ENCODE data around the gene KRTAP10-4.

DNA sequence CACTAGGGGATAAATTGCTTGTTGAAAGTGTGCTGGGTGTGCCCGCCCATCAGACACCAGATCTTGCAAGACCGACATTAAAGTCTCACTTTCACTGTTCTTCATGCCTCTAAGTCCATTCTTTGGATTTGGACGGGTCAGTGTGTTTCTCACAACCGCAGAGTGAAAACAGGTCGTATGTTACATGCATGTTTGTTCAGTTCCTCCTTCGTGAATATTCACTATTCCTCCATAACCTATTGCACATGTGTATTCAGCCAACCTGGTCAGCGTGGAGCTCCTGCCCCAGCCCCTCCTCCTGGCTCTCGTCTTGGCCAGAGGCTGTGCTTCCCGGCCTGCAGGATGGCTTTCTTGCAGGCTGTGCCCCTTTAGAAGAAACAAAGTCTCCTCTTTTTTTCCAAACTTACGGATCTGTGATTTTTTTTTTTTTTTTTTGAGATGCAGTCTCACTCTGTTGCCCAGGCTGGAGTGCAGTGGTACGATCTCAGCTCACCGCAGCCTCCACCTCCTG, 20.9 kb downstream of the KRTAP10-4 start:
- TF ChIP-seq, protein P1, sequence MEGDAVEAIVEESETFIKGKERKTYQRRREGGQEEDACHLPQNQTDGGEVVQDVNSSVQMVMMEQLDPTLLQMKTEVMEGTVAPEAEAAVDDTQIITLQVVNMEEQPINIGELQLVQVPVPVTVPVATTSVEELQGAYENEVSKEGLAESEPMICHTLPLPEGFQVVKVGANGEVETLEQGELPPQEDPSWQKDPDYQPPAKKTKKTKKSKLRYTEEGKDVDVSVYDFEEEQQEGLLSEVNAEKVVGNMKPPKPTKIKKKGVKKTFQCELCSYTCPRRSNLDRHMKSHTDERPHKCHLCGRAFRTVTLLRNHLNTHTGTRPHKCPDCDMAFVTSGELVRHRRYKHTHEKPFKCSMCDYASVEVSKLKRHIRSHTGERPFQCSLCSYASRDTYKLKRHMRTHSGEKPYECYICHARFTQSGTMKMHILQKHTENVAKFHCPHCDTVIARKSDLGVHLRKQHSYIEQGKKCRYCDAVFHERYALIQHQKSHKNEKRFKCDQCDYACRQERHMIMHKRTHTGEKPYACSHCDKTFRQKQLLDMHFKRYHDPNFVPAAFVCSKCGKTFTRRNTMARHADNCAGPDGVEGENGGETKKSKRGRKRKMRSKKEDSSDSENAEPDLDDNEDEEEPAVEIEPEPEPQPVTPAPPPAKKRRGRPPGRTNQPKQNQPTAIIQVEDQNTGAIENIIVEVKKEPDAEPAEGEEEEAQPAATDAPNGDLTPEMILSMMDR (IDR thresholded peaks at IDR 0.05): no peak
- no peak for TF ChIP-seq MAFK (IDR thresholded peaks at IDR 0.05; ENCODE audit: partially characterized antibody)
- no peak for TF ChIP-seq POLR2A (IDR thresholded peaks at IDR 0.05; ENCODE audit: low read length)
- no peak for TF ChIP-seq RNF2 (IDR thresholded peaks at IDR 0.05; ENCODE audit: borderline replicate concordance, low read depth)
- TF ChIP-seq MAX (IDR thresholded peaks at IDR 0.05): no peak
- no peak for TF ChIP-seq SMC3 (IDR thresholded peaks at IDR 0.05)
- TF ChIP-seq USF2 (IDR thresholded peaks at IDR 0.05): no peak
- no peak for TF ChIP-seq RAD21 (conservative IDR thresholded peaks at IDR 0.05 in 1 of 2, IDR thresholded peaks at IDR 0.05 in 1 of 2)
- TF ChIP-seq, protein P2, sequence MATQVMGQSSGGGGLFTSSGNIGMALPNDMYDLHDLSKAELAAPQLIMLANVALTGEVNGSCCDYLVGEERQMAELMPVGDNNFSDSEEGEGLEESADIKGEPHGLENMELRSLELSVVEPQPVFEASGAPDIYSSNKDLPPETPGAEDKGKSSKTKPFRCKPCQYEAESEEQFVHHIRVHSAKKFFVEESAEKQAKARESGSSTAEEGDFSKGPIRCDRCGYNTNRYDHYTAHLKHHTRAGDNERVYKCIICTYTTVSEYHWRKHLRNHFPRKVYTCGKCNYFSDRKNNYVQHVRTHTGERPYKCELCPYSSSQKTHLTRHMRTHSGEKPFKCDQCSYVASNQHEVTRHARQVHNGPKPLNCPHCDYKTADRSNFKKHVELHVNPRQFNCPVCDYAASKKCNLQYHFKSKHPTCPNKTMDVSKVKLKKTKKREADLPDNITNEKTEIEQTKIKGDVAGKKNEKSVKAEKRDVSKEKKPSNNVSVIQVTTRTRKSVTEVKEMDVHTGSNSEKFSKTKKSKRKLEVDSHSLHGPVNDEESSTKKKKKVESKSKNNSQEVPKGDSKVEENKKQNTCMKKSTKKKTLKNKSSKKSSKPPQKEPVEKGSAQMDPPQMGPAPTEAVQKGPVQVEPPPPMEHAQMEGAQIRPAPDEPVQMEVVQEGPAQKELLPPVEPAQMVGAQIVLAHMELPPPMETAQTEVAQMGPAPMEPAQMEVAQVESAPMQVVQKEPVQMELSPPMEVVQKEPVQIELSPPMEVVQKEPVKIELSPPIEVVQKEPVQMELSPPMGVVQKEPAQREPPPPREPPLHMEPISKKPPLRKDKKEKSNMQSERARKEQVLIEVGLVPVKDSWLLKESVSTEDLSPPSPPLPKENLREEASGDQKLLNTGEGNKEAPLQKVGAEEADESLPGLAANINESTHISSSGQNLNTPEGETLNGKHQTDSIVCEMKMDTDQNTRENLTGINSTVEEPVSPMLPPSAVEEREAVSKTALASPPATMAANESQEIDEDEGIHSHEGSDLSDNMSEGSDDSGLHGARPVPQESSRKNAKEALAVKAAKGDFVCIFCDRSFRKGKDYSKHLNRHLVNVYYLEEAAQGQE (IDR thresholded peaks at IDR 0.05): no peak
- no peak for TF ChIP-seq ELK1 (IDR thresholded peaks at IDR 0.05; ENCODE audit: low read depth, low read length)

Measured in A549 (cell line).